ENCODE data around the gene MLH1.

MLH1 gene

DNA sequence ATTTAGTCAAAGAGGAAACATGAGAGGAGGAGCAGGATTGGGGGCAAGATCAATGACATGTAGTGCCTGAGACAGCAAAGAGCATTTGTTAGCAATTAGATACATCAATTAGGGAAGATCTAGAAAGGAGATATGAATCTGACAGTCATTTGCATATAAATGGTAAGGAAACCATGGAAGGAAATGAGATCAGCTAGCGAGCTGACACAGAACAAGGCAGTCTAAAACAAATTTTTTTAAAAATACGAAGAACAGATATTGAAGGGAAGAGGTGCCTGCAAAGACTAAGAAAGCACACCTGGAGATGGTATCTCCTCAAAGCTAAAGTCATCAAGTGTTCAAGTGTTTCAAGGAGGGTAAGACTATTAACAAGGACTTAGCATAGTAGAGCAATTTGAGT lies 5.0 kb upstream of the MLH1 start:
- DNase-seq = no peak

DNA sequence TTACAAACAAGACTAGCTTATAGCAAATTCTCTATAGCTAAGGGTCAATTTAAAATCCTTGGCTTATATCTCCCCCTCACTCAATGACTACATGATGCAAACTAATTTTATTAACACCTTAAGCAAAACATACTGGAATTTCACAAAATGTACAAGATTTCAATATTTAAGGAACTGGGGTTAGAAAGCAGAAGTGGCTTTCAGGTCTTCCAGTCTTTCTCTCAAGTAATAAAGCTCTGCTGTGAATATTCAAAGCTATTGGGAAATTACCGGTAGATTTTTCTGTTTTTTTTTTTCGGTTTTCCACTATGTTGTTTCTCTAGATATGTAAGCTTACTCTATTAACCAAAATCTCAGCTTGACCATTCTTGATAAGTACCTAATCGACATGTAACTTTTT lies 4.3 kb upstream of the MLH1 start:
- DNase-seq = no peak

DNA sequence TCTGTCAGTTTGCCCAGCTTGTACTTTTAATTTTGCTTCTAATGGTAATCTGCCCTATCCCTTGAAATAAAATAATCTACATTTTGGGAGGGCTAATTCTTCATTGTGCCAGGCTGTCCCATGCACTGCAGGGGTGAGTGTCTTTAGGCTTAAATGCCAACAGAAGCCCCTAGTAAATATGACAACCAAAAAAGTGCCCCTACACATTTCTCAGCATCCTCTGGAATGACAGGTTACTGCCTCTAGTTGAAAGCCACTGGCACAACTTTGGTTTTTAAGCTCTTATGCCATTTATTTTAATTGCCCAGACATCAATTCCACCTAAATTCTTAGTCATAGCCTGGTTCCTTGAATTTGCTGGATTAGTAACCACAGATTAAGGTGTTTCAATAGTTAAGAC lies 3.8 kb upstream of the MLH1 start:
- no peak for DNase-seq

DNA sequence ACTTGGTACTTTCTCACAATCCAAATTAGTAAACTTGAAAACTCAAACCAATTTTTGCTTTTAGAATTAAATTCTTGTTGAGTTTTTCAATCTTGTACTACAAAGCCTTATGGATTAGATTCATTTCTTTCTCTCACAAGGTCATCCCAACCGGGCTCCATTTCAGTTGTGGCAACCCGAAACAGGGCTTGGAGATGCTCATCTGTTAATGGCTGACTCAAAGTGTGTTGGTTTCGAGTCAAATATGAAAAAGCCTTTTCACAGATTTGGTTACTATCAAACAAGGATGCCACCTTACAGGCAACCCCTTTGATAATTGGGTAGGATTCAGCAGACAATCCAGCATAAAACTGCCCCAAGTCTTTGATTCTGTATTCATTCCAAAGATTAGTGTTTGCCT lies 2.2 kb upstream of the MLH1 start:
- no peak for DNase-seq

DNA sequence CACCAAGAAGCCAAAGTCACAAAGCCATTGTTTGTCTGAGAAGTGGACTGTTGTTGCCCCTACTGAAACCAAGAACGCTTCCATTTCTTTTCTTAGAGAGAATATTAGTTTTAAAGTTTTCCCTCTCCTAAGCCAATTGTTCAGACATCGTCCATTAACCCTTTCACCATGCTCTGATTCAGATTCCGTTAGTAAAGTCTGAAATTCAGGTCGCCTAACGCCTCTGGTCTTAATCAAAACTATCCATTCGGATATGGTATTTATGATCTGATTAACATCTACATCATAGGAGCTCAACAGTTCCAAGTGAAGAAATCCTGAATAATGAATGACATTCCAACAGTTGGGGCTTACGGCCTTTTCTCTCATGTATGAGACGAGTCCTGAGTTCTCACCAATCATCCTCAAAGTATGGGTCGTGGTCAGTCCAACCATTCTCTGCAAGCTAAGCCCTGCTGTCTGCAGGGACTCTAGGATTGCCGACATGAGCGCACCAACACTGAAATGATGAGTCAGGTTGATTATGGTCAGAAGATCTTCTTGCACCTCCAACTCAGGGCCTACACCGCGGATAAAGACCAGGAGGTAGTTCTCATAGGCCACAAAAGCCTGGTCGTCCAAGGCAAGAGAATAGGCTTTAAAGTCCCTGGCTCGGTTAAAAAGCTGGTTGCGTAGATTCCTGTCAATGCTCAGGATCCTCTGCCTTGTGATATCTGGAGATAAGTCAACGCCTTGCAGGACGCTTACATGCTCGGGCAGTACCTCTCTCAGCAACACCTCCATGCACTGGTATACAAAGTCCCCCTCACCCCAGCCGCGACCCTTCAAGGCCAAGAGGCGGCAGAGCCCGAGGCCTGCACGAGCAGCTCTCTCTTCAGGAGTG lies 1.2 kb upstream of the MLH1 start:
- DNase-seq = no peak

DNA sequence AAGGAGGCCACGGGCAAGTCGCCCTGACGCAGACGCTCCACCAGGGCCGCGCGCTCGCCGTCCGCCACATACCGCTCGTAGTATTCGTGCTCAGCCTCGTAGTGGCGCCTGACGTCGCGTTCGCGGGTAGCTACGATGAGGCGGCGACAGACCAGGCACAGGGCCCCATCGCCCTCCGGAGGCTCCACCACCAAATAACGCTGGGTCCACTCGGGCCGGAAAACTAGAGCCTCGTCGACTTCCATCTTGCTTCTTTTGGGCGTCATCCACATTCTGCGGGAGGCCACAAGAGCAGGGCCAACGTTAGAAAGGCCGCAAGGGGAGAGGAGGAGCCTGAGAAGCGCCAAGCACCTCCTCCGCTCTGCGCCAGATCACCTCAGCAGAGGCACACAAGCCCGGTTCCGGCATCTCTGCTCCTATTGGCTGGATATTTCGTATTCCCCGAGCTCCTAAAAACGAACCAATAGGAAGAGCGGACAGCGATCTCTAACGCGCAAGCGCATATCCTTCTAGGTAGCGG lies 452 bp upstream of the MLH1 start, which contains the start of gene EPM2AIP1:
Gene EPM2AIP1, minus strand, starts transcription at position 326 of the 520 bp plus-strand sequence. Its CDS starts 54 bp downstream, at position 272.
- no peak for DNase-seq

DNA sequence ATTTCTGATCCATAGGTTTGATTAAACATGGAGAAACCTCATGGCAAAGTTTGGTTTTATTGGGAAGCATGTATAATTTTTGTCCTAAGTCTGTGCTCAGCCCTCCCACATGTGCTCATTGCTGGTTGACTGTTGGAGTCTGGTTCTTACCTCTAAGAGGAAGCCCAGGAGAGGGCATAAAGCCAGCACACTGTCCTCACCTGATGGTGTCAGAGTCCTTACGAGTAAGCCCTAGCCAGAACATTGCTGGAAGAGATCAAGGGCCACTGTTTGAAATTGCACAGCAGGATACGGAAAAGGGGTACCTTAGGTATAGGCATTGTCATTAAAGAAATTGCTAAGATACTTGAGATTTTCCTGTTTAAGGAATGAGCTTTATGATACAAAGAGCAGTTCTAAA lies 21.3 kb downstream of the MLH1 start:
- DNase-seq = no peak

DNA sequence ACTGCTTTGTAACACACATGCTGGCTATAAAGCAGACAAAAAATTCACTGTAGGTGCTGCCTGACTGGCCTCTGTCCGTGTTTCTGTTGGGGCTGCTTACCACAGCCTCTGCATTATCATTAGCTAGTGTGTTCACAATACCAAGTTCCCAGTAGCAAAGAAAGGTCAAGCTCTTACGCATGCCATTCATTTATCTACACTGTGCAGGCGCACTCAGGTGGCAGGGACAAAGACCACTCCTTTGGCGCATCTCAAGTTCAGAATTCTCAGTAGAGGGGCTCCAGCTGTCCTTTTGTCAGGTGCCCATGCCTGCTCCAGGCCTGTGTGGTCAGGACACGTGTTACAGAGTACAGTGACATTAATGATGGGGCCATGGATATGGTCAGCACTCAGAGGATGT lies 22.3 kb downstream of the MLH1 start:
- no peak for DNase-seq

DNA sequence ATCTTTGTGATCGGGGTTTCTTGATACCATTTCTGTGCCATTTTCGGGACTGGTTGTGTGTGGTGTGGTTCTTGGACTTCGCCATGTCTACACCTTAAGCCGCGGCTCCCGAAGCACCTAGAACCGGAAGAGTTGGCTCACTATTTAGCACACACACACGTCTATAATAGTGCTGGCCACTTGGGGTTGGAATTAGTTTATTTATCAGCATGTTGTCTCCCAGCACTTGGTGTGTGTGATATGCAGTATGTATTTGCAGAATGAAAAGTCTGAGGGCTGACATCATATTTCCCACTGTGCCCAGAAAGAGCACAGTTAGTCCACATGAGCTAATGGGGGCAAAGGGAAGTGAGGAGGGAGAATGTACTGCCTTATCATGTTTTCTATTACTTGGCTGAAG lies 23.6 kb downstream of the MLH1 start:
- no peak for DNase-seq

DNA sequence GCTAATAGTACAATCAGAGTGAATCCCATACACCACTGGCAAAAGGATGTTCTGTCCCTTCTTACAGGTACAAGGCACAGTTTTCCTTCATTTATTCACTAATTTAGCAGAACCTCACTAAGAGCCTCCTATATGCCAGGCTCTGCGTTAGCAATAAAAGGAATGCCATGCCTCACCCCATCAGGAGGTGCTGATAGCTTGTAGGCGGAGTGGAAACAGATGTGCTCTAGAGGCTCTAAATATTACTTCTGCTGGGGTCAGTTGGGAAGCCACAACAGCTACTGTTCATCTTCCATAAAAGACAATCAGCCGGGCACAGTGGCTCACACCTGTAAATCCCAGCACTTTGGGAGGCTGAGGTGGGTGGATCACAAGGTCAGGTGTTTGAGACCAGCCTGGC lies 24.4 kb downstream of the MLH1 start:
- DNase-seq = no peak

DNA sequence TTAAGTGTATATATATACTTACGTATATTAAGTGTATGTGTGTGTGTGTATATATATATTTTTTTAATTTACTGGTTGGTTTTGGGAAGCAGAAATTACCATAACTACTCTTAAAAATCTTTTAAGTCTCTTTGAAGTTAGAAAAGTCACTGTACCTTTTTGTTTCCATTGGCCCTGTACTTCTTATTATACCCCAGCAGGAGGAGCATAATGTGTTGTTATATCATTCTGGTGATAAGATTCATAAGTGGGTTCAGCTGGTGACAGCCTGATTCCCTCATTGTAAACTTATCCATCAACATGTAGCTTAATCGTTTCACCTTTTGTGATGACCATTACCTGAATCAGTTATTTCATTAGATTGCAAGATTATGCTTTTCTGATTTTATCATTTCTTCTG lies 30.8 kb downstream of the MLH1 start:
- DNase-seq = no peak

DNA sequence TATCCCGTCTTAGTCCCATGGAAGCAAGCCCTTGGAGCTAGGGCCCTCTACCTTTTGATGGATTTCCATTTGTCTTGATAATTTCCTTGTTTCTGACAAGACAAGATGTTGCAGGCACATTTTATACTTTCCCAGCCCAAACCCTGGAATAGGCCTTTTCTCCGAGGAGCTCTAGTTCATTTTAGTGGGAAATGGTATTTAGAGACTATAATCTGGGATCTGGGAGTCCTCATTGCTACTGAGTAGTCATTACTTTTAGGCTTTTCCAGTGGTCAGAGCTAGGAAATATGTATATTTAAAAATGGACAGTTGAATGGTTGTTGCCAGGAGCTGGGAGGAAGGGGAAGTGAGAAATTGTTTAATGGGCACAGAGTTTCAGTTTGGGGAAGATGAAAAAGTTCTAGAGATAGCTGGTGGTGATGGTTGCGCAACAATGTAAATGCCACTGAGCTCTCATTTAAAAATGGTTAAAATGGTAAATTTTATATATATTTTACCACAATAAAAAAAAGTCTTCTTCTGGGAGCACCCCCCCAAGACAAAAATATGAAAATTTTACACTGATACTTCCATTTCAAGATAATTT lies 31.6 kb downstream of the MLH1 start:
- no peak for DNase-seq

DNA sequence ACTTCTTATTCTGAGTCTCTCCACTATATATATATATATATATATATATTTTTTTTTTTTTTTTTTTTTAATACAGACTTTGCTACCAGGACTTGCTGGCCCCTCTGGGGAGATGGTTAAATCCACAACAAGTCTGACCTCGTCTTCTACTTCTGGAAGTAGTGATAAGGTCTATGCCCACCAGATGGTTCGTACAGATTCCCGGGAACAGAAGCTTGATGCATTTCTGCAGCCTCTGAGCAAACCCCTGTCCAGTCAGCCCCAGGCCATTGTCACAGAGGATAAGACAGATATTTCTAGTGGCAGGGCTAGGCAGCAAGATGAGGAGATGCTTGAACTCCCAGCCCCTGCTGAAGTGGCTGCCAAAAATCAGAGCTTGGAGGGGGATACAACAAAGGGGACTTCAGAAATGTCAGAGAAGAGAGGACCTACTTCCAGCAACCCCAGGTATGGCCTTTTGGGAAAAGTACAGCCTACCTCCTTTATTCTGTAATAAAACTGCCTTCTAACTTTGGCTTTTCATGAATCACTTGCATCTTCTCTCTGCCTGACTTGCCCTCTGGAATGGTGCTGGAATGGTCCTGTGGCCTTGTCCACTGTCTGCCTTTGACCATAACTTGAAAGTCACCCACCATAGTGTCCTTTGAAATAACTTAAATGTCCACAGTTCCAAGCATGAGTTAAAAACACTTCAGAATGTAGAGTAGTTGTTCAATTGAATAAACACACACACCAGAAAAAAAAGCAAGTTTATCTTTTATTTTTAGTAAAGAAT lies 32.4 kb downstream of the MLH1 start:
- no peak for DNase-seq

DNA sequence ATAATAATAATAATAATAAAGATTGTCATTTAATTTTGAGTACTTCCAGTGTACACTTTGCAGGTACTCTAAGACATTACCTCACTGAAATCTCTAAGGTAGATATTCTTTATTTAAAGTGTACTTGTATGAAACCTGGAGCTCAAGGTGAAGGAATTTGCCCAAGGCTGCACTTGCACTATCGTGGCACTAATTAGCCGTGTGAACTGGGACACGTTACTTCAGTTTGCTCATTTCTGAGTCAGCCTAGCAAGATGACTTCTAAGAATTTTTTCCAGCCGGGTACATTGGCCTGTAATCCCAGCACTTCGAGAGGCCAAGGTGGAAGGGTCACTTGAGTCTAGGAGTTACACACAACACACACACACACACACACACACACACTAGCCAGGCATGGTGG lies 33.5 kb downstream of the MLH1 start:
- DNase-seq = no peak

DNA sequence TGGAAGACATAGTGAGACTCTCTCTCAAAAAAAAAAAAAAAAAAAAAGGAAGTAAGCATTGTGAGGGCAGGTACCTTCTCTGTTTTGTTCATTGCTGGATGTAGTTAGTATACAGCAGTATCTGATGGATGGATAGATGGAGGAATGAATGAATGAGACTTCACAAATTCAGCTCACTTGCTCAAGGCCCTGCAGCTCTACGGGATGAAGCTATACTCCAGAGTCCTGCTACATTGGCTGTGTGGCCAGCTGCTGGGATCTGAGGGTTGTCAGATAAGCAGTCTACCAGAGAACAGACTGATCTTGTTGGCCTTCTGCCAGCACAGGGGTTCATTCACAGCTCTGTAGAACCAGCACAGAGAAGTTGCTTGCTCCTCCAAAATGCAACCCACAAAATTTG lies 35.0 kb downstream of the MLH1 start:
- DNase-seq = no peak

DNA sequence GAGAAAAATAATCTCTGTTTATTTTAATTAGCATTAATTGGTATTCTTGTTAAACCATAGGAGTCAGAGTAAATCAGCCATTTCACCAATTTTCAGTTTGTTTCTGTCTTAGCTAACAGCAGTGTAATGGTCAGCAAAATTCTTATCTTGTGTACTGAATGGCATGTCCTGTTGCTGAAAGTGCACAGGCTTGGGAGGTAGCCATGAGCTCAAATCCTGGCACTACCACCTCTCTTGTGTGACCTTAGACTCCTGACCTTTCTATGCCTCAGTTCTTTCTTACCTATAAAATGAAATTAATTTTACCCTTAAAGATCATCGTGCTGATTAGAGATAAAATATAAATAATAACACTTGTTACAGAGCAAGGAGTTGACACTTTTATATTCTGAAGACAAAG lies 35.8 kb downstream of the MLH1 start:
- no peak for DNase-seq

DNA sequence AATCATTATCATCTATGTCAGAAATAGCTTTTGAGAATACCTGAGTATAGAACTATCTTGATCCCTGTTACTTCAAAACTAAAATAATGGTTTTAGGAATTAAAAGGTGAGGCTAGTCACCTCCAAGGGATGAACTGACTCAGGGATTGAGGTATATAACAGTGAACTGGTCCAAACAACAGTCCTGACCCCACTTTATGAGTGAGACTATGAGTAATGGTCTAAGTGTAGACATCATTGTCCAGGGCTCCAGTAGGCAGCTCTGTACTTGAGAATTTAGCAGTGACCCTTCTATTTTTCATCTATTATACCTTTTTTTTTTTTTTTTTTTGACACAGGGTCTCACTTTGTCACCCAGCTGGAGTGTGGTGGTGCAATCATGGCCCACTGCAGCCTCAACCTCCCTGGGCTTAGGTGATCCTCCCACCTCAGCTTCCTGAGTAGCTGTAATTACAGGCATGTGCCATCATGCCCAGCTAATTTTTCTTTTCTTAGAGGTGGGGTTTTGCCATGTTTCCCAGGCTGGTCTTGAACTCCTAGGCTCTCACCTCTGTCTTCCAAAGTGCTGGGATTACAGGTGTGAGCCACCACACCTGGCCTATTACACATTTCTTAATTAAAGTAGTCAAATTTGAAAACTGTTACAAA lies 36.3 kb downstream of the MLH1 start:
- DNase-seq = no peak

DNA sequence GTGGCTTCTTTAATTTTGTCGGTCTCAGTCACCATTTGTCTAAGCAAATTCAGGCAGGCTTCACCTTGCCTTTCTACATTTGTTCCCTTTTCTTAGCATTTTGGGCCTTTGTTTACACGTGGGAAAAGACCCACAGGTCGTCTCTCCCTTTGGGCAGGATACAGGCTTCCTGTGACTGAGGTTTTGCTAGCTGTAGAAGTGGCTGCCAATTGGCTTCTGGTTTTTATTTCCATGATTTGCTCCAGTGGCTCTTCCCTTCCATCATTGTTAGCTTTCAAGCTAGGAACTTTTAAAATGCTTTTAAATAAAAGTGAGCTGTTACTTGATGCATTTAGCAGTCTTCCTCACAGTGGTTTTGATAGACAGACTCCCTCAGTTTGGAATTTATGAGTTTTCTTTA lies 37.3 kb downstream of the MLH1 start:
- no peak for DNase-seq

DNA sequence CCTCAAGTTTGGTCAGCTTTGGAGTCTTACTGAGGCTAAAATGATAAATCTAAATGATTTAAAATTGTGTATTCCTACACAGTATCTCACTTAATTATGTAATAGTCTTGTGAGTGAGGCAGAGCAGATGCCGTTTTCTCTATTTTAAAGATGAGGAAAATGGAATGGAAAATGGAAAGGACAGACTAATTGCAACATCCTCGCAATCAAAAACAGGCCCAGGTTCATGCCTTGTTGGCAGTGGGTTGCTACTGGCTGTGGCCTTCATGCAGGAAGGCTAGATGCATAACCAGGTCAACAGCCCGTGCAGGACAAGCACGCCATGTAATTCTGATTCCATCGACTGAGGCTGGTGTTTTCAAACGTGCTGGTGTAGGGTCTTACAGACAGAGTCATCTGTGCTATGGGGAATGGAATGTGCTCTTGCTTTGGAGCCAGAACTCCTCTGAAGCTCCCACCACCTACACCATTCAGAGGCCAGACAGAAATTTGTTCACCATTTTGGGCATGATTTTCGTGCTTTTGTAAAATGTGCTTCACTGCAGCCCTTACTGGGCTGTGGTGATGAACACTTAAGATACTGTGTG lies 37.9 kb downstream of the MLH1 start:
- no peak for DNase-seq

DNA sequence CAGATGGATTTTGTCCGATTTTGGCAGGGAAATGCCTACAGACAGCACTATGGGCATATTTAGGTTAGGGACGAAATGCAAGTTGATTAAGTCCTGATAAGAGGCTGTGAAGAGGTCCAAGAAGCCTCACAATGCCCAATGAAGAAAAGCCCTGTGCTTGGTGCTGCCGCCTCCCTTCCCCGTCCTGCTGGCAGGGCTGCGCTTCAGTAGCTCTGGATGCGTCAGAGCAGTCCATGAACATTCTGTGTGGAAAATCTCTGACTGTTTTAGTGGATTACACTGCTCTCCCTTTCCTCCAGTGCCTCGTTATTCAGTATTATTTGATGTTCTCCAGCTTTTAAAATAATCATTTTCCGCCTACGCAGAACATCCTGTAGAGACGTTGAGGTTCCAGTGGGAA lies 39.6 kb downstream of the MLH1 start:
- no peak for DNase-seq

DNA sequence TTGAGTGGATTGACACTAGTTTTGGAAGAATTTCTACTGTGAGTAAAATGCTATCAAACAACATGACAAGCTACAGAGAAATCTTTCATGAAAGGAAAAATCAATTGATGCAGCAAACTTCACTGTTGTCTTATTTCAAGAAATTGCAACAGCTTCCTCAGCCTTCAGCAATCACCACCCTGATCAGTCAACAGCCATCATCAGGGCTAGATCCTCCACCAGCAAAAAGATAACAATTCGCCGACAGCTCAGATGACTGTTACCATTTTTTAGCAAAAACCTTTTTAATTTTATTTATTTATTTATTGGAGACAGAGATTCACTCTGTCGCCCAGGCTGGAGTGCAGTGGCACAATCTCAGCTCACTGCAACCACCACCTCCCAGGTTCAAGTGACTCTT lies 44.0 kb downstream of the MLH1 start:
- DNase-seq = no peak

DNA sequence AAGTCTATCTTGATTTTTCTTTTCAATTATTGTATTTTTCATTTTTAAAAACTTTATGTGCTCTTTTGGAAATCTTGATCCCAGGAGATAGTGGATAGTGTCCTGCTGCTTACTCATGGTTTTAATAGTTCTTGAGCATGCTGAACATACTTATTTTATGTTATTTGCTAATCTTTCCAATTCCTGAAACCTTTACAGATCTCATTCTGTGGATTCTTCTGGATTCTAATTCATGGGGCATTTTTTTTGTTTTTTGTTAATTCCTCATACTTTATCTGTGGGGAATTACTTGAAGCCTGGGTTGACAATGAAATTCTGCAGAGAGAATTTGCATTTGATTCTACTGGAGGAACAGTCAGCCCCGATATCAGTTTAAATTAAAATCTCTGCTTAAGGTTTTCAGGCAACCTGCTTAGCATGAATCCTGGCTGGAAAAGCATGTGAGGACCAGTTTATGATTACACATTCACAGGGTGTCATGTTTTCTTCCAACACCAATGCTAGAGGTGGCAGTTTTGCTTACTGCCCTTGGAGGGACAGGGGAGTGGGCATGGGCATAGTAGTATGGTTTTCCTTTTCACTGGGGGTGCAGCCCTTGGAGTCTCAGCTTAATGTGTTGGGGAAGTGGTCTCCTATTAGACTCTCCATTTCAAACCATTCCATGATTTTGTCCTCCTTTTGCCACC lies 46.0 kb downstream of the MLH1 start:
- DNase-seq = no peak
